Uterus (tissue), 4 donors: Measurements from ENCODE around the gene SWI5. TPM values are rescaled to one million over a fixed set of nuclear protein-coding genes. Genes with fewer than 3 reads are reported as not detected.

ENCODE experiments used
- DNase-seq, 2 donors: peaks; one replicate each; pipeline ENCODE4 v3.0.0-alpha.2; 2019 to 2020
- H3K27ac ChIP-seq, 2 donors: fragments of 200-600 bp; sonication (generic); 1 replicate in 1 of 2; 2 replicates in 1 of 2; pipeline ENCODE4 v1.5.1; 2016 to 2018
- H3K27me3 ChIP-seq, 2 donors: fragments of 200-600 bp; sonication (generic); one replicate each; pipeline ENCODE4 v1.5.1; 2018 to 2019; ENCODE audit warnings: control low read depth in 1 of 2
- H3K36me3 ChIP-seq, 2 donors: fragments of 200-600 bp; sonication (generic); one replicate each; pipeline ENCODE4 v1.5.1; 2019; ENCODE audit warnings: control low read depth in 1 of 2
- H3K4me1 ChIP-seq, 2 donors: fragments of 200-600 bp; sonication (generic); one replicate each; pipeline ENCODE4 v1.5.1; 2018 to 2019; ENCODE audit warnings: control low read depth in 1 of 2
- H3K4me3 ChIP-seq, 2 donors: fragments of 200-600 bp; sonication (generic); 1 replicate in 1 of 2; 2 replicates in 1 of 2; pipeline ENCODE4 v1.5.1; 2018 to 2019; ENCODE audit warnings: mild to moderate bottlenecking in 1 of 2
- H3K9me3 ChIP-seq, 2 donors: fragments of 200-600 bp; sonication (generic); one replicate each; pipeline ENCODE4 v1.5.1; 2019; ENCODE audit warnings: control low read depth in 1 of 2
- POLR2A ChIP-seq, 2 donors: fragments of 450-650 bp; IDR thresholded peaks; one replicate each; pipeline ENCODE4 v1.6.1; 2016; ENCODE audit warnings: antibody characterized with exemption in 2 of 2, mild to moderate bottlenecking in 1 of 2, moderate library complexity in 1 of 2
- intact Hi-C: fragments of 100-400 bp; cut with DNase I; formaldehyde crosslinking; loops from one replicate; pipeline ENCODE4 v1.15.1; 2023; ENCODE audit warnings: low total_unique reads
- microRNA counts, 2 donors: library from miRNA; unstranded; fragments of <30 nt; microRNA quantifications; one replicate each; lab custom pipeline; 2016 to 2017
- microRNA-seq: library from miRNA; unstranded; fragments of <30 nt; microRNA quantifications from one replicate; pipeline ENCODE4, GENCODE V29; 2016; ENCODE audit warnings: borderline microRNAs expressed, borderline replicate concordance
- small RNA-seq: library from RNA; depleted of rRNA; stranded (forward); fragments of <200 nt; gene quantifications from one replicate; pipeline ENCODE3, GENCODE V24; 2016
- total RNA-seq, 4 donors: library from RNA; depleted of rRNA in 3 of 4; stranded (reverse); fragments of >200 nt in 3 of 4; gene quantifications; one replicate each; pipeline versions ENCODE4 v1.1.0 to v1.2.4, GENCODE V29; 2014 to 2023
- TF ChIP-seq, protein P1 (sequence below), 4 experiments: fragments of 200-600 bp in 2 of 4; fragments of 450-650 bp in 2 of 4; sonication (generic) in 2 of 4; IDR thresholded peaks; one replicate each; pipeline ENCODE4 v1.5.1; 2016 to 2019; ENCODE audit warnings: antibody characterized with exemption in 4 of 4, mild to moderate bottlenecking in 2 of 4, moderate library complexity in 1 of 4
- donor health status: DM: yes; HTN: yes; CAD: no.

Gene SWI5
- total RNA-seq, 4 donors from 2014 or later, result 10.3 to 86.1 (median 19.3) TPM

DNA sequence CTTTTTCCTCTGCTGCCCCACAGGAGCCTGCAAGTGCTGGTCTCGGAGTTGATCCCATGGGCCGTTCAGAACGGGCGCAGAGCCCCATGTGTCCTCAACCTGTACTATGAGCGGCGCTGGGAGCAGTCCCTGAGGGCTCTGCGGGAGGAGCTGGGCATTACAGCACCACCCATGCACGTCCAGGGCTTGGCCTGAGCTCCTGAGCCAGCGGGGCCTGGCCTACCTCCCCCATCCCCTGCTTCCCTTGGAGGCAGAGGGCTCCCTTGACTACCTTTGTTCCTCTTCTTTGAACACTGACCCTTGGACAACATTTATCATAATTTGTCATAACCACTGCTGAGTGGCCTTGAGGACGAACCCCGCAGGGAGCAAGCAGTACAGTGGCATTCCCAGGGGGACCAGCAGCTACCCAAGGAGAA is 57.4 kb downstream of the SWI5 start:
- Histone ChIP-seq H3K27ac (no peak overlapping the region), H3K4me3 (no peak overlapping the region), H3K27me3 (no peaks in the 10 kb centered on the region), H3K9me3 (no peaks in the 10 kb centered on the region), H3K4me1 (no peaks in the 10 kb centered on the region), H3K36me3 (no peaks in the 10 kb centered on the region)
- TF ChIP-seq, protein P1, sequence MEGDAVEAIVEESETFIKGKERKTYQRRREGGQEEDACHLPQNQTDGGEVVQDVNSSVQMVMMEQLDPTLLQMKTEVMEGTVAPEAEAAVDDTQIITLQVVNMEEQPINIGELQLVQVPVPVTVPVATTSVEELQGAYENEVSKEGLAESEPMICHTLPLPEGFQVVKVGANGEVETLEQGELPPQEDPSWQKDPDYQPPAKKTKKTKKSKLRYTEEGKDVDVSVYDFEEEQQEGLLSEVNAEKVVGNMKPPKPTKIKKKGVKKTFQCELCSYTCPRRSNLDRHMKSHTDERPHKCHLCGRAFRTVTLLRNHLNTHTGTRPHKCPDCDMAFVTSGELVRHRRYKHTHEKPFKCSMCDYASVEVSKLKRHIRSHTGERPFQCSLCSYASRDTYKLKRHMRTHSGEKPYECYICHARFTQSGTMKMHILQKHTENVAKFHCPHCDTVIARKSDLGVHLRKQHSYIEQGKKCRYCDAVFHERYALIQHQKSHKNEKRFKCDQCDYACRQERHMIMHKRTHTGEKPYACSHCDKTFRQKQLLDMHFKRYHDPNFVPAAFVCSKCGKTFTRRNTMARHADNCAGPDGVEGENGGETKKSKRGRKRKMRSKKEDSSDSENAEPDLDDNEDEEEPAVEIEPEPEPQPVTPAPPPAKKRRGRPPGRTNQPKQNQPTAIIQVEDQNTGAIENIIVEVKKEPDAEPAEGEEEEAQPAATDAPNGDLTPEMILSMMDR (IDR thresholded peaks at IDR 0.05), result no peak
- TF ChIP-seq POLR2A (IDR thresholded peaks at IDR 0.05), result no peak
- DNase-seq, result no peak
- intact Hi-C loops, result no loop called here

DNA sequence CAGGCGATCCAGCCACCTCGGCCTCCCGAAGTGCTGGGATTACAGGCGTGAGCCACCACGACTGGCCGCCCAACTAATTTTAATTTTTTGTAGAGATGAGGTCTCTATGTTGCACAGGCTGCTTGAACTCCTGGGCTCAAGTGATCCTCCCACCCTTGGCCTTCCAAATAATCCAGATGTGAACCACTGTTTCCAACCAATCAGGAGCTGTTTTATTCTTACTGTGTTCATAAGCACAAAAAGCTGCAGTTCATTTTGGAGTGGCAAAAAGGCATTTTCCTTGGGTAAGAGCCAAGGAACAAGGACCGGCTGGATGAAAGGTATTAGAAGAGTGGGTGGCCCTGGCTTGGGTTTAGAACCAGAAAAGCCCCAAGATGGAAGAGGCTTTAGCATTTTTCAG is 59.1 kb downstream of the SWI5 start:
- no peak overlapping the region for H3K27ac ChIP-seq
- no peaks in the 10 kb centered on the region for H3K36me3 ChIP-seq
- intact Hi-C loops, result no loop called here
- no peak for TF ChIP-seq POLR2A (IDR thresholded peaks at IDR 0.05)
- TF ChIP-seq, protein P1 (IDR thresholded peaks at IDR 0.05), result no peak
- H3K4me3 ChIP-seq, result no peak overlapping the region
- DNase-seq, result no peak
- no peaks in the 10 kb centered on the region for H3K9me3 ChIP-seq
- no peaks in the 10 kb centered on the region for H3K27me3 ChIP-seq
- no peaks in the 10 kb centered on the region for H3K4me1 ChIP-seq

DNA sequence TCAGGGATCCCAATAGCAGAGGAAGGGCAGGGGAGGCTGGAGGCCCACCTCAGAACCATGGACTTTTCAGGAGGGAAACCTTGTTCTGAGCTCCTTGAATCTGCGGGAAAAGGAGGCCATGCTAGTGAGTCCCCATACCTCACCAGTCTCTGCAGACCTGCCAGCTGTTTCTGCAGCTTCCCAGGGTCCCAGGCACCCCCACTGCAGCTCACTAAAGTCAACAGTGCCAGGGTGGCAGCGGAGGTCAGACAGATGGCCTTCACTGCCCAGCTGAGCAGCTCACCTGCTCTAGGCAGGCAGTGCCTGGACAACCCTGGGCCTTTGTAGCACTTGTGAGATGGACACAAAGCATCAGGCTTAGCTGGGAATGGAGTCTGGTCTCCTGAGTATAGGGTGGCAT is 59.8 kb downstream of the SWI5 start:
- intact Hi-C loops, result no loop called here
- H3K9me3 ChIP-seq, result no peaks in the 10 kb centered on the region
- DNase-seq, result no peak
- no peak for TF ChIP-seq POLR2A (IDR thresholded peaks at IDR 0.05)
- TF ChIP-seq, protein P1 (IDR thresholded peaks at IDR 0.05), result no peak
- no peaks in the 10 kb centered on the region for H3K27me3 ChIP-seq
- H3K36me3 ChIP-seq, result no peaks in the 10 kb centered on the region
- peaks cover 0 to 3% of the 10 kb centered on the region in 2 donors for H3K4me1 ChIP-seq
- no peak overlapping the region for H3K4me3 ChIP-seq
- no peak overlapping the region for H3K27ac ChIP-seq

DNA sequence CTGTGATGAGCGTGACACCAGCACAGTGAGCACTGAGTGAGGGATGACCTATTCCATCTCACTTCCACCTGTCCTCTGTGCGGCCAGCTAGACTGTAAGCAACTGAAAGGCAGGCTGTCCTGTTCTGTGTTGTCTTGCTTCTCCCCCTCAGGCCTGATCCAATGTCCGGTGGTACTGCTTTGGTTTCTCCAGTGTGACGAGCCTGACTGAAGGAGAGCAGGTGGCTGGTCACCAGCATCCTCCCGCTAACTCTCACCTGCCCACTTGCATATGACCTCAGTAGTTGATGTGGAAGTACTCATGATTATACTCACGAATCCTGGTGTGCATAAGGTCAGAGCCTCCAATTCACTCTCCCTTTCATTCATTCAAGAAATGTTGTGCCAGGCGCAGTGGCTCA is 61.9 kb downstream of the SWI5 start:
- H3K4me1 ChIP-seq, result peaks cover 0 to 12% of the 10 kb centered on the region in 2 donors
- no peak overlapping the region for H3K4me3 ChIP-seq
- no peak overlapping the region for H3K27ac ChIP-seq
- H3K36me3 ChIP-seq, result no peaks in the 10 kb centered on the region
- no peaks in the 10 kb centered on the region for H3K27me3 ChIP-seq
- no peak for TF ChIP-seq POLR2A (IDR thresholded peaks at IDR 0.05)
- TF ChIP-seq, protein P1 (IDR thresholded peaks at IDR 0.05), result no peak
- no peak for DNase-seq
- no peaks in the 10 kb centered on the region for H3K9me3 ChIP-seq
- intact Hi-C loops, result no loop called here

MicroRNA genes within 50 kb of the gene (microRNA counts, 767-probe panel; counts per million panel counts)
- microRNA hsa-miR-199b-5p (lab: Ali Mortazavi, UCI) (6,694 to 6,928 counts per million in 2 donors), microRNA hsa-miR-3154 (lab: Ali Mortazavi, UCI) (0 counts per million in 2 donors)

Small RNAs within 50 kb of the gene (microRNA-seq; reads per million reads assigned to microRNA genes)
- gene MIR199B (262 reads per million, percentile 68 among the genes with 10 or more reads in this experiment), gene MIR3154 (1.5 reads per million)

Small RNAs within 50 kb of the gene (small RNA-seq; reads per million reads assigned to genes)
- gene MIR199B (9.7 reads per million, percentile 89 among the genes with 10 or more reads in this experiment), gene MIR3154 (0.18 reads per million)

Other genes starting within 250 kb of the SWI5 start
- 10 to 100 TPM in 2 of 4 donors, 1 to 10 TPM in 2; 3.8 to 27.4 (median 10.6) TPM for gene NAIF1, start 209.0 kb upstream of the SWI5 start, total RNA-seq
- gene SLC25A25, start 208.0 kb upstream of the SWI5 start, total RNA-seq, result 10 to 100 TPM; 14.3 to 49.7 (median 49.0) TPM
- 100 to 1,000 TPM in 1 of 4 donors, 10 to 100 TPM in 3; 21.5 to 173 (median 64.2) TPM for gene PTGES2, start 148.5 kb upstream of the SWI5 start, total RNA-seq
- 1 to 10 TPM in 1 of 4 donors, under 1 TPM in 1, not detected in 2; 0.98 to 2.6 TPM for gene LCN2, start 126.8 kb upstream of the SWI5 start, total RNA-seq
- 100 to 1,000 TPM in 2 of 4 donors, 10 to 100 TPM in 2; 31.3 to 198 (median 96.0) TPM for gene BBLN, start 116.0 kb upstream of the SWI5 start, total RNA-seq
- gene CIZ1, start 84.7 kb upstream of the SWI5 start, total RNA-seq, result 100 to 1,000 TPM in 1 of 4 donors, 10 to 100 TPM in 3; 31.3 to 151 (median 52.6) TPM
- gene DNM1, start 72.9 kb upstream of the SWI5 start, total RNA-seq, result 10 to 100 TPM in 3 of 4 donors, 1 to 10 TPM in 1; 5.0 to 71.5 (median 31.0) TPM
- 100 to 1,000 TPM in 2 of 4 donors, 10 to 100 TPM in 2; 18.4 to 174 (median 89.9) TPM for gene GOLGA2, start 269 bp upstream of the SWI5 start, total RNA-seq
- gene TRUB2, start 46.2 kb downstream of the SWI5 start, total RNA-seq, result 10 to 100 TPM in 2 of 4 donors, 1 to 10 TPM in 1, under 1 TPM in 1; 0.29 to 14.0 (median 9.7) TPM
- gene COQ4, start 46.6 kb downstream of the SWI5 start, total RNA-seq, result 10 to 100 TPM in 3 of 4 donors, 1 to 10 TPM in 1; 3.2 to 37.9 (median 29.6) TPM
- gene SLC27A4, start 64.3 kb downstream of the SWI5 start, total RNA-seq, result 10 to 100 TPM in 2 of 4 donors, 1 to 10 TPM in 2; 4.6 to 22.7 (median 9.5) TPM
- gene URM1, start 95.1 kb downstream of the SWI5 start, total RNA-seq, result 10 to 100 TPM in 3 of 4 donors, 1 to 10 TPM in 1; 6.7 to 32.0 (median 22.4) TPM
- 10 to 100 TPM; 25.1 to 70.7 (median 39.8) TPM for gene CERCAM, start 144.6 kb downstream of the SWI5 start, total RNA-seq
- gene ODF2, start 179.7 kb downstream of the SWI5 start, total RNA-seq, result 10 to 100 TPM; 14.4 to 37.3 (median 25.9) TPM
- gene GLE1, start 228.4 kb downstream of the SWI5 start, total RNA-seq, result 10 to 100 TPM in 3 of 4 donors, 1 to 10 TPM in 1; 3.3 to 25.5 (median 16.4) TPM